ENCODE measurements around the gene ECI1.

Gene ECI1, protein sequence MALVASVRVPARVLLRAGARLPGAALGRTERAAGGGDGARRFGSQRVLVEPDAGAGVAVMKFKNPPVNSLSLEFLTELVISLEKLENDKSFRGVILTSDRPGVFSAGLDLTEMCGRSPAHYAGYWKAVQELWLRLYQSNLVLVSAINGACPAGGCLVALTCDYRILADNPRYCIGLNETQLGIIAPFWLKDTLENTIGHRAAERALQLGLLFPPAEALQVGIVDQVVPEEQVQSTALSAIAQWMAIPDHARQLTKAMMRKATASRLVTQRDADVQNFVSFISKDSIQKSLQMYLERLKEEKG

DNA sequence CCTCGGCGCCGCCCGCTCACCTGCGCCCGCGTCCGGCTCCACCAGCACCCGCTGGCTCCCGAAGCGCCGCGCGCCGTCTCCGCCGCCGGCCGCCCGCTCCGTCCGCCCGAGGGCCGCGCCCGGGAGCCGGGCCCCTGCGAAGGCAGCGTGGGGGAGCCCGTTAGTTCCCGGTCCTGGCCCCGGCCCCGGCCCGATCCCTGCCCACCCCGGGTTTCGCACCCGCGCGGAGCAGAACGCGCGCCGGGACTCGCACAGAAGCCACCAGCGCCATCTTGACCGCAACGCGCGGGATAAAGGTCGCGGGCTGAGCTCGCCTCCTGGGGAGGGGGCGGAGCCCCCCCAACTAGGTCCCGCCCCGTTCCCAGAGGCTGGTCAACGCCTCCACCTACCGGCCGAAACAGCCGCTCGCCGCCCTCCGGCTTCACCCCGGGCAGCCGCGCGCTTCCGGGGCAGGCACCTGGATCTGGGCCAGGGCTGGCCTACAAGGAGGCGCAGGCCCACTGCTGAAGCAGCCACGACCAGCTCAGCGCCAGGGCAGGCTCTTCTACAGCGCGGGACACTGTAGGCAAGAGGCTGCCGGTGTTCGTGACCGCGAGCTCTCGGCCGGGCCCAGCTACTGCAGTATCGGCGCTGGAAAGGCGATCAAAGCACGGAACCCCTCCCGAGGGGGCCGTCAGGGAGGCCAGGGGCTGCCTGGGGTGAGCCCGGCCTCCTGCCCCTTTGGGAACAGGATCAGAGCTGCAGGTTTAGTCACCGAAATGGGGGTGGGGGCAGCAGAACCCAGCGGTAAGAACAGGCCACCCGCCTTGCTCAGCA, at the start of gene ECI1:
Gene ECI1 (minus strand): TSS at position 292 of the 816 bp plus-strand sequence. CDS start 21 bp downstream, at position 271.
- ATAC-seq, result peak; percentile 90
- peak; percentile 92 for DNase-seq

DNA sequence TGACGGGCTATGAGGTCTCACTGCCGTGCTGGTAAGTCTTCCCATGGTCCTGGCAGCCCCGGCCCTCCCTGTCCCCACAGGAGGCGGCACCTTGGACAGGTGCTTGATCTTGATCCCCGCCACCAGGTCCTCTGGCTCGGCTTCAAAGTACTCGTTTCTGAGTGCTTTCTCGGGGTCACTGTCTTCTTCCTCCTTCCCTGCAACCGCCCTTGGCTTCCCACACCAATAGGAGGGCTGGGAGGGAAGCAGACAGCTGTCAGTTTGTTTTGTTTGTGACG, 48.5 kb upstream of the ECI1 start:
- ATAC-seq (no peak), DNase-seq (no peak)

DNA sequence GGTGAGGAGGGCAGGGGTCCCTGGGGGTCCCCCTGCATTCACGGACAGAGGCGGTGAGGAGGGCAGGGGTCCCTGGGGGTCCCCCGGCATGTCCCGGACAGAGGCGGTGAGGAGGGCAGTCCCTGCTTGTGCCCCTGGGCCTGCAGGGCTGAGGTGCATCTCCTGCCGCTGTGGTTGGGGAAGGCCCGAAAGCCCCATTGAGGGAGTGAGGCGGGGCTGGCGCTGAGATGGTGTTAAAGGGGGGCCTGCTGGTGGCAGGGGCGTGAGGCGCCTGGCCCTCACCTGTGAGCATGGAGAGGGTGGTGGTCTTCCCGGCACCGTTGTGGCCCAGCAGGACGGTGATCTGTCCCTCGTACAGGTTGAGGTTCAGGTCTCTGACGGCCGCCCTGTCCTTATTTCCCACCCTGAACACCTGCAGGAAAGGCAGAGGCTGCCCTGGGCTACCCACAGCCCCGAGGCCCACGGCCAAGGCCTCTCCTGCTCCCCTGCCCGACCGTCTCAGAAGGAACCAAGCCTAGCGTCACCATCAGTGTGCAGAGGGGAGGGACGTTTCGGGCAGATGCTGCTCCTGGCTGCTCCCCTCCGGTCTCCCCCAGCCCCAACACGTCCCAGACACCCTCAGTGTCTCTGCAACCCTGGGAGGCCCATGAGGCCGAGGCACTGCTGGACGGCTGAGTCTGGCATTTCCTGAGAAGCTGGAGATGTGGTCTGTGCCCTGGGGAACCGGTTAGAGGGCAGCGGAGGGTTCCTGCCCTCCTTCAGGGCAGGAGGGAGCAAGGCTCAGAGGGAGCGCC, 47.9 kb upstream of the ECI1 start:
- no peak for ATAC-seq
- no peak for DNase-seq

DNA sequence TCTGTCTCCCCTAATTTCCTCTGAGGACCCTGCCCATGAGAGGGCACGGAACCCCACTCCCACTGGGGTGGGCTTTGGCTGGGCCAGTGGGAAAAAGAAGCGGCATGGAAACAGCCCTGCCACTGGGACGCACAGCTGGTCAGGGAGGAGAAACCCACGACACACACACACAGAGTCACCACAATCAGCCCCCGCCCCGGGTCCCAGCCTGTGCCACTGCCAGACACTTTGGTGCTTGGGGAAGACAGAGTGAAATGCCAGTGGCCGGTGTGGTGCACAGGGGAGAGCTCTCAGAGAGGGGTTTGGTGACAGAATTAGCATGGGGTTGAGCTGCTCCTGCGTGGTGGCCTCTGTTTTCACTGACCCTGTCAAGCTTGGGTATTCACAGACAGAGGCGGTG, 47.2 kb upstream of the ECI1 start:
- DNase-seq (no peak), ATAC-seq (no peak)

DNA sequence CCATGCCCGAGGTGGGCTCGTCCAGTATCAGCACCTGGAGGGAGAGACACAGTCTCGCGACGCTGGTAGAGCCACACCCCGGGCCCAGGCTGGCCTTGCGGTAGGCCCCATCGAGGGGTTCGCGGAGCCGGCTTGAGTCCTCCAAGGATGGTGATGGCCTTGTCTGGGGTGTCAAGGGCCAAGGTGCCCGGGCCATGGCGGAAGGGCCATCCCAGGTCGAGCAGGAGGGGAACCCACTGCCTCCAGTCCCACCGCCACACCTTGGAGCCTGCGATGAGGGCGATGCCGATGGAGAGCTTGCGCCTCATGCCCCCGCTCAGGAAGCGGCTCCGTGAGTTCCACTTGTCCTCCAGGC, 46.1 kb upstream of the ECI1 start:
- ATAC-seq (no peak), DNase-seq (no peak)

DNA sequence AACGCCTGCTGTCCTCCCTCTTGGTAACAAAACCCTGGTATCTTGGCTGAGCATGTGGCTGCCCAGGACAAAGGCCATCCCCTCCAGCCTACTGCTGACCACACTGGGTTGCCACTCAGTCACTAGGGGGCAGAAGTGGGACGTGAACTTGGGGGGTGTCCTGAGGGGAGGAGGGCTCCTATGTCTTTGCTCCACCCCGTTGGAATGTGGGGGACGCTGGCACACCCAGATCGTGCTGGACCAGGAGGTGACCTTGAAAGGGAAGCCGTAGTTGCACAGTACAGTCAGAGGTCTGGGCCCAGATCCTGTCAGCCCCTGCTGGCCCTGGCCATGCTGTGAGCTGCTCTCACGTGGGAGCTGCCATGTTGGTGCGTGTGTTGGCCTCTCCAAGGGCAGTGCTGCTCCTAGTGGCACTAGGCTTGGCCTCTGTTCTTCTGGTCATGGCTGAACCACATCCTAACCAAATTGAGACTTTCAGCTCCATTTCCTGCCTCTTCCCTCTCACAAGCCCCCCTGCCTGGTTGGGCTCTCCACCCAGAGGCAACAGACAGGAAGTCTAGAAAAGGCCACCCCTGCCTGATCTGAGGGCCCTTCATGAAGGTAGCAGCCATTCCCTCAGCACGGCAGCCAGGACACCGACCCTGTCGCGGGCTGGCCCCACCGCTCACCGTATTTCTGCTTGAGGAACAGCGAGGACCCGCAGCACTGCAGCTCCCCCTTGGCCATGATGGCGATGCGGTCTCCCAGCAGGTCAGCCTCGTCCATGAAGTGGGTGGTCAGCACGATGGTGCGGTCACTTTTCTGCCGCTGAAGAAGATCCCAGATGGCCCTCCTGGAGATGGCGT, 45.5 kb upstream of the ECI1 start:
- ATAC-seq (peak; percentile 30), DNase-seq (peak; percentile 46)

DNA sequence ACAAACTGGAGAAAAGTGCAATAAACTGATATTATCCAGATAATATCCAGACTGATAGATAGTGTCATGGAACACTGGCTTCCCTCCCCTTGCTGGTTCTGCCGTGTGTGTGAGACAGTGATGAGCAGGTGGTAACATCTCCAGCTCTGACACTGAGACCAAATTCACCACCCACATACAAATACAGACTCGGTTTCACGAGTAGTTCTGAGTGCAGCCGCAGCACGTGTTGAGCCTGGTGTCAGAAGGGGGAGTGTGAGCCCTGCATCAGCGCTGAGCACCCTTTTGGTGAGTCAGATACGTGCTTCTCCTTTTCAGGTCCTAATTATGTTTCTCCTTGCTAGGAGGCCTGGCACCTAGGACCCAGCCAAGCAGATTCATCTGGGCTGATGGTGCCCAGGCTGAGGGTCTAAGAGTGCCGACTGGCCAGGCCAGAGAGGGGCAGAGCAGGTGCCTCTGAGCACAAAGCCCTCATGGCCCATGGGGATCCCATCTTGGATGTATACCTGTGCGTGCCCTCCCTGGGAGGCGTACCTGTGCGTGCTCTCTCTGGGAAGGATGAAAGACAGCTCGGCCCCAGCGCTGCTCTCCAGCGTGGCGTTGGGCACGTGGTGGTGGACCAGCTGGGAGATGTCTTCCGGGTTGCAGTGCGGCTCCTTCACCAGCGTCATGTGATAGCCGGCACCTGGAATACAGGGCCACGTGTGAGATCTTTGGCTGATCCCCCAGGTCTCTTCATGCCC, 43.8 kb upstream of the ECI1 start:
- ATAC-seq (no peak), DNase-seq (no peak)

DNA sequence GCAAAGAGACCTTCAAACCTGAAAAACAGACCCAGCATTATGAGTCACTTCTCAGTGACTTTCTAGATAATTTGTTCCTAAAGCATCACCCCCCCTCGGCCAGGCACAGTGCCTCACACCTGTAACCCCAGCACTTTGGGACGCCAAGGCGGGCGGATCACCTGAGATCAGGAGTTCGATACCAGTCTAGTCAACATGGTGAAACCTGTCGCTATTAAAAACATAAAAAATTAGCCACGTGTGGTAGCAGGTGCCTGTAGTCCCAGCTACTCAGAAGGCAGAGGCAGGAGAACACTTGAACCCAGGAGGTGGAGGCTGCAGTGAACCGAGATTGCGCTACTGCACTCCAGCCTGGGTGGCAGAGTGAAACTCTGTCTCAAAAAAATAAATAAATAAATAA, 40.8 kb upstream of the ECI1 start:
- DNase-seq (no peak), ATAC-seq (no peak)

DNA sequence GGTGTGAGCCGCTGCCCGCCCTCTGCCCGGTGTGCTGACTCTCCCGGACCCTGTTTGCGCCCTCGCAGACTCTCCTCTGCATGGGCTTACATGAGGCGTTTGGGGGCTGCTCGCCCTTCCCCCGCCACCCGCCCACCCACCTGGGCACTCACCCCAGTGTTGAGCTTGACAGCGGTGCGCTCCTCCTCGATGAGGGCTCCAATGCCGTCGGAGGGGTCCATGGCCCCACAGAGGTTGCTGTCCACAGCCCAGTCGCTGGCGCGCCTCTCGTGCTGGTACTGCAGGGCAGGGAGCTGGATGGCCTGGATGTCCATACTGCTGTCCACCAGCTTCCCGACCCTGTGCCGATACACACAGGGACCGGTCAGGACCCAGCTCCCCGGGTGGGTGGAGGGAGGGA, 37.9 kb upstream of the ECI1 start:
- DNase-seq (no peak), ATAC-seq (no peak)

DNA sequence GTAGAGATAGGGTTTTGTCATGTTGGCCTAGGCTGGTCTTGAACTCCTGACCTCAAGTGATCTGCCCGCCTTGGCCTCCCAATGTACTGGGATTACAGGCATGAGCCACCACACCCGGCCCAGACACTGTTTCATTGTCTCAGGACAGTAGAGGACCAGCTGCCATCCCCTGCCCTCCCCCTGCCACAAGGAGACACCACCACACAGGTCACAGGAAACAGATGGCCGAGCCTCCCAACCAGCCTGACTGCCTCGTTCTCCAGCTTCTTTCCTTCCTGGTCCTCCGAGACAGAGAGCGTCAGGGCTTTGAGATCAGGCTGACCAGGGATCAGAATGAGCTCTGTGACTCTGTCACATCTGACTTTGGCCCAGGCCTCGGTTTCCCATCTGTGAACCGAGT, 37.3 kb upstream of the ECI1 start:
- no peak for ATAC-seq

DNA sequence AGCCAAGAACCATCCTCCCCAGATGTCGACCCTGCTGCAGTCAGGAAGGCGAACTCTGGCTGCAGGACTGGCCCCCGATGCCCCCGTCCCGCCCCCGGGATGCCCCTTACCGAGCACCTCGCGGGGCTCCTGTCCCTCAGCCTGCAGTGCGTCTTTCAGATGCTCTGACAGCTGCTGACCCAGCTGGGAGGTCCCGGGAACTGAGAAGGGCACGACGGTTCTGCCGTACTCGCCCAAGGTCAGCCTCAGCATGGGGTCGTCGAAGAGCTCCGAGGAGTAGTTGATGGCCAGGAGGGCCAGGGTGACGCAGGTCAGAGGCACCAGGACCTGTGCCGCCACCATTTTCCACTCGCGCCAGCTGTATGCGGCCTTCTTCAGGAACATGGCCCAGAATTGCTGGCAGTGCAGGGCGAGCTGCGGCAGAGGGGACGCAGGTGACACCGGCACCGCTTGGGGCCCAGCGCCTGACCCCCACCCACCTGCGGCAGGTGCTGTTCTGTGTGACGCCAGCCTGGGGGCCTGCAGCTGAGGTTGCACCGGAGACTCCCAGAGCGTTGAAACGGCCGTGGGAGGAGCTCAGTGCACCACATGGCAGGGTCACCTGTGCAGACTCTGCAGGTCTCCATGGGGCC, 36.6 kb upstream of the ECI1 start:
- DNase-seq (no peak), ATAC-seq (no peak)

More for the DNA sequence above, 37.3 kb upstream of the ECI1 start:
- DNase-seq, result no peak

DNA sequence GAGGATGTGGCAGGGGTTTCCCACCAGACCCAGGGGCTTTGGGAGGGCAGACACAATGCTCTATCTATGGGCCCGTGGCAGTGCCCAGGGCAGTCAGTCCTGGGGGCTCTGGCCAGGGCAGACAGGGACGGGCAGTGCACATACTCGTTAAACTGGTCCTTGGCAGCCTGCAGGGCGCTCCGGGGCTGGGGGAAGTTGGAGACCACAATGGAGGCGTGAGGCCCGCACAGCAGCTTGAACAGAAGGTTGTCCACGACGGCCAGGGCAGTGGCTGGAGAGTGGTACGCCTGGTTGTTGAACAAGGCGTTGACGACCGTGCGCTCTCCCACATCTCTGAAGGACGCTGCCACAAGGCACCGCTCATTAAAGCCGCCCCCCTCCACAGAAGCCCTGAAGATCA, 35.2 kb upstream of the ECI1 start:
- no peak for DNase-seq
- no peak for ATAC-seq

DNA sequence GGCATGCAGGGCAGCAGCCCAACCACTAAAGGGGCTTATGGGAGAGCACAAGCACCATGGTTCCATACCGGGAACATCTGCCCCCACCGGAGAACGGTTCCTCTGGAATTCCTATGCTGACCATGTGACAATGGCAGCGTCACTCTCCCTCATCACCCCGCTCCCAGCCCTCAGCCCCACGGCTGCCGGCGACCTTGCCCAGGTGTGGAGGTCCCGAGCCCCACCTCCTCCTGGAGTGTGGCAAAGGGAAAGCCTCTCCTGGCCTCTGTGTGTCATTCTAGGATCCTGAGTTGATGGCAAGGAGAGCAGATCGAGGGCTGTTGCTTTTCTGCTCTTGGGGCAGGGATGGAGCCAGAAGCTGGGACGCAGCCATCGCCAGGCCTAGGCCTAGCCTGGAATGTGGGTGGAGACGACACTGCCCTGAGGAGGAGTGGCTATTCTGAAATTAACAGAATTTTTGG, 34.4 kb upstream of the ECI1 start:
- DNase-seq, result no peak
- no peak for ATAC-seq

DNA sequence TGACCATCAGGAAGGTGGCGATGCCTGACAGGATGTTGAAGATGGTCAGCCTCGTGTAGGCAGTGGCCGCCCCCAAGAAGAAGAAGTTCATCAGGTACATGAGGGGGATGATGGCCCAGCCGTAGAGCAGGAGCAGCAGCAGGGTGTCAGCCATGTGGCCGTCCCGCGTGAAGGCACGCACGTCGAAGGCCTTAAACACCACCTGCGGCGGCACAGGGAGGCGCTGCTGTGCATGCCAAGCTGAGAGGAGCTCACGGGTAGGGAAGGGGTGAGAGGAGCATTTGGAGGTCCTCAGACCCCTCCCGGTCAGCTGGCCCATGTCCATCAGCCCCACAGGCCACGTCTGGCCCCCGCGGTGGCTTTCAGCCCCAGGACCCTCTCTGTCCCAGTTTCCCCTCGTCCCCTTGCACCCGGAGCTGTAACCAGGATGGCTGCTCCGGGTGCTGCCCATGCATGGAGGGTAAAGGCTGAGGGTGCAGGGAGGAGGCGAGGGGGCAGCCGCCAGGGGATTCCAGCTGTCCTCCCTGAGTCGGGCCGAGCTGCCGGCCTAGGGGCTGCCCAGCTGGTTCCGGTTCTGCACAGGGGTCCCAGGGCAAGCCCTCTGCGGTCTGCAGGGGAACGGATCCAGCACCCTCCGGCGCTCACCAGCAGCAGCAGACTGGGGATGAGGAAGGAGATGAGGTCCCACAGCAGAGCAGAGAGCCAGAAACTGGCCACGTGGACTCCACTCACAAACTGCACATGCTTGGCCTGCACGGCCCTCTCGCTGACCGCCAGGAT, 33.6 kb upstream of the ECI1 start:
- ATAC-seq (no peak), DNase-seq (no peak)

DNA sequence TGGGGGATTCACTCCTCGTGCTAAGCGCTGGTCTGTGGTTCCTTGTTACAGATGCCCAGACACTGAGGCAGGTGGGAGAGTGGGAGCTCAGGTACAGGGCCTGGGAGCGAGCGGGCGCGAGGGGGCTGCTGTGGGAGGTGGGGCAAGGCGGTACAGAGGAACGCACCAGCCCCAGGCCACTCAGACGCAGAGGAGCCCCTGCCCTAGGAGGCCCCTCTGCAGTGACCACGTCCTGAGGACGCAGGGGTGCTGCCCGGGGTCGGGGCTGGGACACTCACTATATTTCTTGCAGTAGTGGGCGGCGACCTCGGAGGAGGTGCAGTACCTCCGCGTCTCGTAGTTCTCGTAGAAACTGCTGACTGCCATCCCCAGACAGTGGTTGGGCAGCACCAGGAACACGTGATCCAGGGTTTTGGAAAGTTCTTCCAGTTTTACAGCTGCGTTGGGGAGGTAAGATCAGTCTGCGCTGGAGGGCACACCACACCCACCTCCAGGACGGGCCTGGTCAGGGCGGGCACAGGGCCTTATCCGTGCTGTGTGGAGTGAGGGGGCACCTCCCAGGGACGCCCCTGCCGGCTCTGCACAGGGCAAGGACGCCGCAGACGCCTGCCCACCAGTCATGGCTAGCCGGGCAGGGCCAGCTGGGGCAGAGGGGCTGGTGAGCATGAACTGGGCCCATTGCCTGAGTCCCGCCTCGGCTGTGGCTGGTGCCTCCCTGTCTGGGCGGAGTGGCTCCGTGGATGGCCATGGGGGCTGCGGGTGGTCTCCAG, 32.8 kb upstream of the ECI1 start:
- DNase-seq (no peak), ATAC-seq (no peak)

DNA sequence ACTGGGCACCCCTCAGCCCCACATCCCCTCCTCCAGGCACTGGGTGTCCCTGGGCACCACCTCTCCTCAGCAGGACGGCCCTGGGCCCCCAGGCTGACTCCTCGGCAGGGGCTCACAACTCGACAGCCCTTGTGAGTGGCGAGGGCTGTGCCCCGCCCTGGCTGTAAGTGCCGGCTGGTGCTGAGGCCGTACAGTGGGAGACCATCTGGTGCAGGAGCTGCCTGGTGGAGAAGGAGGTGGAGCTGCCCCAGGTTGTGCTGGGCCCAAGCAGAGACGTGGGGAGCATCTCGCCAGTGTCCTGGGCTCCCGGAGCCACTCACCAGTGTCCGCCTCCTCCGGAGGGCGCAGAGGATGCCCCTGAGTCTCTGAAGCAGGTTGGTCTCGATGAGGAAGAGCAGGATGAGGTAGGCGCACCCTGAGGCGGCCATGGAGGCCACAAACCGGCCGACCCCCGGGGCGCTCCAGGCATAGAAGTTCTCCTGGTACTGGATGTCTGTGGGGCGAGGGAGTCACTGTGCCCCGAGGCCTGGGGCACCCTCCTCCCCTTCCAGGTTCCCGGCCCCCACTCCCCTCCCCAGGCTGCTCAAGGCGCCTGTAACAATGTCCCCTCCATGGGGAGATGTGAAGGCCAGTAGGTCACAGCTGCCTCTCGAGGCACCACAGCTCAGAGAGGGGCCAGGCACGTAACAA, 31.6 kb upstream of the ECI1 start:
- DNase-seq (no peak), ATAC-seq (no peak)

DNA sequence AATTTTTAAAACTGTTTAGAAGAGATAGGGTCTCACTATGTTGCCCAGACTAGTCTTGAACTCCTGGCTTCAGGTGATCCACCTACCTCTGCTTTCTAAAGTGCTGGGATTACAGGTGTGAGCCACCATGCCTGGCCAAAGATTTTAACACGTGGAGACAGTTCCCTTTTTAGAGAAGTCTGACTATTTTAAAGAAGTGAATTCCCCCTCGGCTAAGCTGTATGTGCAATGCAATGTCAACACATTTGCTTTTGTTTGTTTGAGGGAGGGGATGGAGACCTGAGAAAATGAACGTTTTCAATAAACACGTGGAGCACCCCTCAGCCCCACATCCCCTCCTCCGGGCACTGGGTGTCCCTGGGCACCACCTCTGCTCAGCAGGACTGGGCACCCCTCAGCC, 30.9 kb upstream of the ECI1 start:
- DNase-seq, result no peak
- no peak for ATAC-seq

DNA sequence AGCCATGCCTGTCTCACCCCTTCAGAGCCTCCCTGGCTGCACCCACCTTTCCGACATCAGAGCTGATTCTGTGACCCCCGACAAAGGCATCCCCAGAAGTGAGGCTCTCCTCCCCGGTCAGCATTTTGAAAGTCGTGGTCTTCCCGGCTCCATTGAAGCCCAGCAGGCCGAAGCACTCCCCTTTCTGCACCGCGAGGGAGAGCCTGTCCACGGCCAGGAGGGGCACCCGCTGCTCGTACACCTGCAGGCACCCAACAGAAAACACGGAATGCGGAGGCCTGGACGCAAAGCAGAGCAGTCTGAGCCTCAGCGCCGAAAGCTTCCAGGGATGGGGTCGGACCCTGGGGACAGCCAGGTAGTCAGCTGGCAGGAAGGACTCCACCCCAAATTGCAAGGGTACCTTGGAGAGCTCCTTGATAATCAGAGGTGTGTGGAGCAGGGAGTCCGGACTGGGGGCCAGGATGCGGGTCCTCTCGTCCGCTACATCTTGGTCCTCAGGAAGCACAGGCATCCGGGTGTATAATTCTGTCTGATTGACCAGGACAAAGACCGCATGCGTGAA, 29.7 kb upstream of the ECI1 start:
- no peak for DNase-seq
- ATAC-seq, result no peak

All from stimulated activated naive CD8-positive, alpha-beta T cell treated with anti-CD3 and anti-CD28 coated beads, Interleukin-15, Interleukin-2, amounts not matched to agents 100 U/mL and 50 U/mL, for 24 hours (primary cell).